GM12875 (cell line): Measurements from ENCODE around the gene DYNC1I1.

Experiments used
- H3K4me3 ChIP-seq: one replicate; pipeline ENCODE4 v1.5.1; 2011; ENCODE audit warnings: low read depth, low read length, control low read depth
- TF ChIP-seq, protein P1 (sequence below): IDR thresholded peaks from 2 replicates; pipeline ENCODE4 v1.5.1; 2011; ENCODE audit warnings: low read depth, mild to moderate bottlenecking, control low read depth, inconsistent platforms, low read length, moderate library complexity, borderline replicate concordance; ENCODE audit not compliant: insufficient read depth

Gene DYNC1I1

DNA sequence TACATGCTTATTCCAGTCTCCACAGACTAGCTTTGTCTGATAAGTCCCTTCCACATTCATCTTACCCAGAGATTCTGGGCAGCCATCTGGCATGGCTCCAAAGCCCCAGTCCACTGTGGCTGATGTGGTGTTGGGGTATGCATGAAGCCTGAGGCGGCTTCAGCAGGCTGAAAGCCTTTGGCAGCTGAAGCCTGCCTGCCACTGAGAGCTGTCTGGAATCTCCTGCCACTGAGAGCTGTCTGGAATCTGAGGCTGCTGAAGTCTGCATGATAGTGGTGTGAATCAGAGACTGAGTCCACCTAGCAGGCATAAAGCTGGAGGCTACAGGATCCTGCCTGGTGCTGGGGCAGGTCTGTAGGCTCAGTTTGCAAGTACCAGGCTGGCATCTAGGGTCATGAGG, 87.1 kb downstream of the DYNC1I1 start:
- H3K4me3 ChIP-seq: no peak overlapping the region
- TF ChIP-seq, protein P1, sequence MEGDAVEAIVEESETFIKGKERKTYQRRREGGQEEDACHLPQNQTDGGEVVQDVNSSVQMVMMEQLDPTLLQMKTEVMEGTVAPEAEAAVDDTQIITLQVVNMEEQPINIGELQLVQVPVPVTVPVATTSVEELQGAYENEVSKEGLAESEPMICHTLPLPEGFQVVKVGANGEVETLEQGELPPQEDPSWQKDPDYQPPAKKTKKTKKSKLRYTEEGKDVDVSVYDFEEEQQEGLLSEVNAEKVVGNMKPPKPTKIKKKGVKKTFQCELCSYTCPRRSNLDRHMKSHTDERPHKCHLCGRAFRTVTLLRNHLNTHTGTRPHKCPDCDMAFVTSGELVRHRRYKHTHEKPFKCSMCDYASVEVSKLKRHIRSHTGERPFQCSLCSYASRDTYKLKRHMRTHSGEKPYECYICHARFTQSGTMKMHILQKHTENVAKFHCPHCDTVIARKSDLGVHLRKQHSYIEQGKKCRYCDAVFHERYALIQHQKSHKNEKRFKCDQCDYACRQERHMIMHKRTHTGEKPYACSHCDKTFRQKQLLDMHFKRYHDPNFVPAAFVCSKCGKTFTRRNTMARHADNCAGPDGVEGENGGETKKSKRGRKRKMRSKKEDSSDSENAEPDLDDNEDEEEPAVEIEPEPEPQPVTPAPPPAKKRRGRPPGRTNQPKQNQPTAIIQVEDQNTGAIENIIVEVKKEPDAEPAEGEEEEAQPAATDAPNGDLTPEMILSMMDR: no peak

- no peak overlapping the region for H3K4me3 ChIP-seq
- TF ChIP-seq, protein P1: no peak
Observed at GRCh38 chr7:95861041-95861440, 88.7 kb downstream of the DYNC1I1 start.

DNA sequence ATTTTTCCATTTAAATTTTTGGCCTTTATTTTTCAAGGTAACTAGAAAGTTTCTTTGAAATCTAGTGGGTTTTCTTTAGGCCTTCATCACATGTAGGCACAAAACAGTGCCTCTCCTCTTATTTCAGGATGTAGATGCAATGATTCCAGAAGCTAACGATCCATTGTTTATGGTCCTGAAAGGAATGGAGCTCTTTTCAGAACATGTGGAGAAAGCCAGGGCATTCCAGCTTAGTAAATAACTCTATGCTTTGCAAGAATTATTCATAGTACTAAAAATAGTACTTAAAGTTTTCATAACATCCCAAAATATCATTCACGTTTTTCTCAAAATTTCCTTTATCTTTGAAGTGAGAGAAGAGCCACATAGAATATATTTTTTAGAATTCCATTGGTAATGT, 91.3 kb downstream of the DYNC1I1 start:
- TF ChIP-seq, protein P1: no peak
- no peak overlapping the region for H3K4me3 ChIP-seq

DNA sequence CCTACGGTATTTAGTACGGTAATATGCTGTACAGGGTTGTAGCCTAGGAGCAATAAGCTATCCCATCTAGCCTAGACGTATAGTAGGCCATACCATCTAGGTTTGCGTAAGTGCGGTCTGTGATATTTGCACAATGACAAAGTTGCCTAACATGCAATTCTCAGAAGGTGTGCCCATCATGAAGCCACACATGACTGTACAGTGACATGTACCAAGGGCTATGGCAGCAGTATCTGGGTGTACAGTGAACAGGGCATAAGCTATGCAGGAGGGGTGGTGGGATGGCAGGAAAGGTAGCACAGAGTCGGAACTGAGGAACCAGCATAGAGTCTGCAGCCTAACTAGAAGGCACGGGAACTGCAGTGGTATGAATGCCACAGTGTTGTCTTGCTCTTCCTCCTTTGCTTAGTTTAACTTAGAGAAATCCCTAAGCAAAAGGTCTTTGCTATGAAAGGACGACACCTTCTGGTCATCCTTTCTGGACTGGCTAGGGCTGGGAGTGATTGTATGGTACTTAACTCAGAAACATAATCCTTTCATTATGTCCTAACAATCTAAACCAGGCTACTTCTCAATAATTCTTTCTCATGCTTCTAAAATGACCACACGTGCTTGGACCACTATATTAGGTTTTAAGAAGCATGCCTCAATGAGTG, 93.5 kb downstream of the DYNC1I1 start:
- TF ChIP-seq, protein P1: no peak
- H3K4me3 ChIP-seq: no peak overlapping the region

DNA sequence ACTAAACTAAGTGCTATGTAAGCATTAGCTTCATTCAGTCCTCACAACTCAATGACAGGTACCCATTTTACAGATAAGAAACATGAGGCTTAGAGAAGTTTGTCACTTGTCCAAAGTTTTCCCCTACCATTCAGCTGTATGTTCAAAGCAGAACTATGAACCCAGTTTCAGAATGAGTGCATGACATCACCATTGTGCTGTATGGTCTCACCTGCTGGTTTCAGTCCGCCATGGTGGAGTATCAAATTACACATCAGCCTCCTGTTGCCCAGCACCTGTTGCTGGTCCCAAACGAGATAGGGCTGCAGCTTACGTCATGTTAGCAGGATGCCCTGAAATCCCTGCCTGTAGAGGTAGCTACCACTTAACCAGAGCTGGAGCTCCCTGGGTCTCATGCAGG, 95.0 kb downstream of the DYNC1I1 start:
- TF ChIP-seq, protein P1: no peak

GRCh38 chr7:95871075-95871848, 98.9 kb downstream of the DYNC1I1 start:
- TF ChIP-seq, protein P1: peak; percentile 33; the same call in 1 of the 2 replicates

More for the DNA sequence above, 95.0 kb downstream of the DYNC1I1 start:
- no peak overlapping the region for H3K4me3 ChIP-seq

GRCh38 chr7:95871896-95872295, 99.5 kb downstream of the DYNC1I1 start:
- TF ChIP-seq, protein P1: no peak
- H3K4me3 ChIP-seq: no peak overlapping the region

More at GRCh38 chr7:95871075-95871848, 98.9 kb downstream of the DYNC1I1 start:
- no peak overlapping the region for H3K4me3 ChIP-seq
